ENCODE results near the gene ADRA2C. TPM values are rescaled to one million over a fixed set of nuclear protein-coding genes. Genes with fewer than 3 reads are reported as not detected.

Gene ADRA2C
- polyA plus RNA-seq, 1 of the 3 experiments (the other 2 are of a cell fraction): 0.15 TPM

- POLR2A ChIA-PET: no interaction called here
- no peak for DNase-seq
- no peaks in the 10 kb centered on the region for H3K27me3 ChIP-seq (ENCODE audit: insufficient read depth)
These were observed 5.1 kb downstream of the ADRA2C start for GRCh38 chr4:3771164-3771809.

More at GRCh38 chr4:3771164-3771809, 5.1 kb downstream of the ADRA2C start:
- H3K27ac ChIP-seq (ENCODE audit: low read depth in 2 of 2, low read length in 1 of 2): no peak overlapping the region
- H3K4me2 ChIP-seq: no peak overlapping the region
- H3K79me2 ChIP-seq (ENCODE audit: insufficient read depth): no peaks in the 10 kb centered on the region
- WGBS (ENCODE audit: low lambda C conversion rate): 63% methylated on average over 15 of the region's 20 CpGs
- H2AFZ ChIP-seq (ENCODE audit: low read depth): no peak overlapping the region
- CTCF ChIA-PET: interaction anchor here (1.5 to 7.0 kb wide), 3 partner anchors 15 to 284 kb away, joined by 3 to 179 read pairs (median 15); no protein-coding TSS in a partner anchor
- H3K4me1 ChIP-seq (ENCODE audit: control insufficient read depth in 1 of 2, insufficient read depth in 2 of 2, low read depth in 1 of 2, low read length in 1 of 2): peaks cover 0 to 17% of the 10 kb centered on the region in 2 experiments; a peak in 1 of 4 replicates
- H3K9me3 ChIP-seq: no peaks in the 10 kb centered on the region
- no peaks in the 10 kb centered on the region for H3K9me2 ChIP-seq
- H3K4me3 ChIP-seq (ENCODE audit: low read depth in 2 of 2, low read length in 1 of 2): no peak overlapping the region
- H3F3A ChIP-seq (replicated peaks; ENCODE audit: insufficient read depth): no peaks in the 10 kb centered on the region
- TF ChIP-seq FOXM1 (IDR thresholded peaks at IDR 0.05; ENCODE audit: low read depth): no peak
- TF ChIP-seq EP300 (IDR thresholded peaks at IDR 0.05; ENCODE audit: borderline replicate concordance in 1 of 2, low read depth in 1 of 2, low read length in 1 of 2): no peak
- TF ChIP-seq CTCF (IDR thresholded peaks at IDR 0.05): no peak
- TF ChIP-seq, protein P1, sequence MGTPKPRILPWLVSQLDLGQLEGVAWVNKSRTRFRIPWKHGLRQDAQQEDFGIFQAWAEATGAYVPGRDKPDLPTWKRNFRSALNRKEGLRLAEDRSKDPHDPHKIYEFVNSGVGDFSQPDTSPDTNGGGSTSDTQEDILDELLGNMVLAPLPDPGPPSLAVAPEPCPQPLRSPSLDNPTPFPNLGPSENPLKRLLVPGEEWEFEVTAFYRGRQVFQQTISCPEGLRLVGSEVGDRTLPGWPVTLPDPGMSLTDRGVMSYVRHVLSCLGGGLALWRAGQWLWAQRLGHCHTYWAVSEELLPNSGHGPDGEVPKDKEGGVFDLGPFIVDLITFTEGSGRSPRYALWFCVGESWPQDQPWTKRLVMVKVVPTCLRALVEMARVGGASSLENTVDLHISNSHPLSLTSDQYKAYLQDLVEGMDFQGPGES (IDR thresholded peaks at IDR 0.05; ENCODE audit: low read depth, low read length): no peak
- TF ChIP-seq EZH2phosphoT487 (IDR thresholded peaks at IDR 0.05; ENCODE audit: borderline replicate concordance, low read depth): no peak
- TF ChIP-seq NFIC (IDR thresholded peaks at IDR 0.05; ENCODE audit: borderline replicate concordance): no peak
- TF ChIP-seq, protein P2, sequence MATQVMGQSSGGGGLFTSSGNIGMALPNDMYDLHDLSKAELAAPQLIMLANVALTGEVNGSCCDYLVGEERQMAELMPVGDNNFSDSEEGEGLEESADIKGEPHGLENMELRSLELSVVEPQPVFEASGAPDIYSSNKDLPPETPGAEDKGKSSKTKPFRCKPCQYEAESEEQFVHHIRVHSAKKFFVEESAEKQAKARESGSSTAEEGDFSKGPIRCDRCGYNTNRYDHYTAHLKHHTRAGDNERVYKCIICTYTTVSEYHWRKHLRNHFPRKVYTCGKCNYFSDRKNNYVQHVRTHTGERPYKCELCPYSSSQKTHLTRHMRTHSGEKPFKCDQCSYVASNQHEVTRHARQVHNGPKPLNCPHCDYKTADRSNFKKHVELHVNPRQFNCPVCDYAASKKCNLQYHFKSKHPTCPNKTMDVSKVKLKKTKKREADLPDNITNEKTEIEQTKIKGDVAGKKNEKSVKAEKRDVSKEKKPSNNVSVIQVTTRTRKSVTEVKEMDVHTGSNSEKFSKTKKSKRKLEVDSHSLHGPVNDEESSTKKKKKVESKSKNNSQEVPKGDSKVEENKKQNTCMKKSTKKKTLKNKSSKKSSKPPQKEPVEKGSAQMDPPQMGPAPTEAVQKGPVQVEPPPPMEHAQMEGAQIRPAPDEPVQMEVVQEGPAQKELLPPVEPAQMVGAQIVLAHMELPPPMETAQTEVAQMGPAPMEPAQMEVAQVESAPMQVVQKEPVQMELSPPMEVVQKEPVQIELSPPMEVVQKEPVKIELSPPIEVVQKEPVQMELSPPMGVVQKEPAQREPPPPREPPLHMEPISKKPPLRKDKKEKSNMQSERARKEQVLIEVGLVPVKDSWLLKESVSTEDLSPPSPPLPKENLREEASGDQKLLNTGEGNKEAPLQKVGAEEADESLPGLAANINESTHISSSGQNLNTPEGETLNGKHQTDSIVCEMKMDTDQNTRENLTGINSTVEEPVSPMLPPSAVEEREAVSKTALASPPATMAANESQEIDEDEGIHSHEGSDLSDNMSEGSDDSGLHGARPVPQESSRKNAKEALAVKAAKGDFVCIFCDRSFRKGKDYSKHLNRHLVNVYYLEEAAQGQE (IDR thresholded peaks at IDR 0.05; ENCODE audit: low read depth, low read length): no peak
- TF ChIP-seq RAD21 (IDR thresholded peaks at IDR 0.05; ENCODE audit: low read length): no peak
- TF ChIP-seq, protein P3, sequence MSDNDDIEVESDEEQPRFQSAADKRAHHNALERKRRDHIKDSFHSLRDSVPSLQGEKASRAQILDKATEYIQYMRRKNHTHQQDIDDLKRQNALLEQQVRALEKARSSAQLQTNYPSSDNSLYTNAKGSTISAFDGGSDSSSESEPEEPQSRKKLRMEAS (IDR thresholded peaks at IDR 0.05; ENCODE audit: low read depth): no peak
- H3K36me3 ChIP-seq (replicated peaks in 1 of 2; ENCODE audit: control insufficient read depth in 1 of 2, insufficient read depth in 2 of 2, low read length in 1 of 2): no peaks in the 10 kb centered on the region
- no peak overlapping the region for H3K9ac ChIP-seq
- H4K20me1 ChIP-seq (ENCODE audit: insufficient read depth): no peaks in the 10 kb centered on the region
